HL-60 (cell line): ENCODE results near the gene SELP.

ENCODE experiments used
- GABPA ChIP-seq: IDR thresholded peaks from 2 replicates; pipeline ENCODE4 v1.6.1; 2012; ENCODE audit warnings: low read depth
- POLR2AphosphoS5 ChIP-seq: IDR thresholded peaks from 2 replicates; pipeline ENCODE4 v1.6.1; 2012; ENCODE audit warnings: low read depth
- SPI1 ChIP-seq: IDR thresholded peaks from 2 replicates; pipeline ENCODE4 v1.6.1; 2012; ENCODE audit warnings: low read depth, mild to moderate bottlenecking, borderline replicate concordance
- TF ChIP-seq, protein P1 (sequence below): IDR thresholded peaks from one replicate; pipeline ENCODE4 v1.5.1; 2011; ENCODE audit warnings: low read length, control low read depth, inconsistent platforms; ENCODE audit not compliant: insufficient read depth
- TF ChIP-seq, protein P2 (sequence below): IDR thresholded peaks from 2 replicates; pipeline ENCODE4 v1.6.1; 2012; ENCODE audit warnings: low read depth; ENCODE audit not compliant: insufficient replicate concordance

DNA sequence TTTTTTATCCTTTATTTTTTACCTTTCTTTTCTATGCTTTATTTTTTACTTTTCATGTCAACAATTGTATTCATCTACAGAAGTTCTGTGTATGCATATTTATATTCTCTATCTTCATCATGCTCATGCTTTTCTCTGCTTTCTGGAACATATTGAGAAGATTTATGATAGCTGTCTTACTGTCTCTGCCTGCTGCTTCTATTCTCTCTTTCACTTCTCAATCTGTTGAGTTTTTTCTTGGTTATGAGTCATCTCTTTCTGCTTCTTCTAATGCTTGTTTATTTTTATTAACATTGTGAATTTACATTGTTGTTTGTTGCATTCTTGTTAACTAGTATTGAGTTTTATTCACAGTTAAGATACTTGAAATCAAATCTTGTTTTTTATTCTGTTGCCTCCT is 66.3 kb downstream of the SELP start:
- TF ChIP-seq, protein P1, sequence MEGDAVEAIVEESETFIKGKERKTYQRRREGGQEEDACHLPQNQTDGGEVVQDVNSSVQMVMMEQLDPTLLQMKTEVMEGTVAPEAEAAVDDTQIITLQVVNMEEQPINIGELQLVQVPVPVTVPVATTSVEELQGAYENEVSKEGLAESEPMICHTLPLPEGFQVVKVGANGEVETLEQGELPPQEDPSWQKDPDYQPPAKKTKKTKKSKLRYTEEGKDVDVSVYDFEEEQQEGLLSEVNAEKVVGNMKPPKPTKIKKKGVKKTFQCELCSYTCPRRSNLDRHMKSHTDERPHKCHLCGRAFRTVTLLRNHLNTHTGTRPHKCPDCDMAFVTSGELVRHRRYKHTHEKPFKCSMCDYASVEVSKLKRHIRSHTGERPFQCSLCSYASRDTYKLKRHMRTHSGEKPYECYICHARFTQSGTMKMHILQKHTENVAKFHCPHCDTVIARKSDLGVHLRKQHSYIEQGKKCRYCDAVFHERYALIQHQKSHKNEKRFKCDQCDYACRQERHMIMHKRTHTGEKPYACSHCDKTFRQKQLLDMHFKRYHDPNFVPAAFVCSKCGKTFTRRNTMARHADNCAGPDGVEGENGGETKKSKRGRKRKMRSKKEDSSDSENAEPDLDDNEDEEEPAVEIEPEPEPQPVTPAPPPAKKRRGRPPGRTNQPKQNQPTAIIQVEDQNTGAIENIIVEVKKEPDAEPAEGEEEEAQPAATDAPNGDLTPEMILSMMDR: no peak
- TF ChIP-seq GABPA (no peak), POLR2AphosphoS5 (no peak), SPI1 (no peak)
- TF ChIP-seq, protein P2, sequence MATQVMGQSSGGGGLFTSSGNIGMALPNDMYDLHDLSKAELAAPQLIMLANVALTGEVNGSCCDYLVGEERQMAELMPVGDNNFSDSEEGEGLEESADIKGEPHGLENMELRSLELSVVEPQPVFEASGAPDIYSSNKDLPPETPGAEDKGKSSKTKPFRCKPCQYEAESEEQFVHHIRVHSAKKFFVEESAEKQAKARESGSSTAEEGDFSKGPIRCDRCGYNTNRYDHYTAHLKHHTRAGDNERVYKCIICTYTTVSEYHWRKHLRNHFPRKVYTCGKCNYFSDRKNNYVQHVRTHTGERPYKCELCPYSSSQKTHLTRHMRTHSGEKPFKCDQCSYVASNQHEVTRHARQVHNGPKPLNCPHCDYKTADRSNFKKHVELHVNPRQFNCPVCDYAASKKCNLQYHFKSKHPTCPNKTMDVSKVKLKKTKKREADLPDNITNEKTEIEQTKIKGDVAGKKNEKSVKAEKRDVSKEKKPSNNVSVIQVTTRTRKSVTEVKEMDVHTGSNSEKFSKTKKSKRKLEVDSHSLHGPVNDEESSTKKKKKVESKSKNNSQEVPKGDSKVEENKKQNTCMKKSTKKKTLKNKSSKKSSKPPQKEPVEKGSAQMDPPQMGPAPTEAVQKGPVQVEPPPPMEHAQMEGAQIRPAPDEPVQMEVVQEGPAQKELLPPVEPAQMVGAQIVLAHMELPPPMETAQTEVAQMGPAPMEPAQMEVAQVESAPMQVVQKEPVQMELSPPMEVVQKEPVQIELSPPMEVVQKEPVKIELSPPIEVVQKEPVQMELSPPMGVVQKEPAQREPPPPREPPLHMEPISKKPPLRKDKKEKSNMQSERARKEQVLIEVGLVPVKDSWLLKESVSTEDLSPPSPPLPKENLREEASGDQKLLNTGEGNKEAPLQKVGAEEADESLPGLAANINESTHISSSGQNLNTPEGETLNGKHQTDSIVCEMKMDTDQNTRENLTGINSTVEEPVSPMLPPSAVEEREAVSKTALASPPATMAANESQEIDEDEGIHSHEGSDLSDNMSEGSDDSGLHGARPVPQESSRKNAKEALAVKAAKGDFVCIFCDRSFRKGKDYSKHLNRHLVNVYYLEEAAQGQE: no peak
